Lower leg skin (tissue), 3 donors: ENCODE results near the gene TLE3.

Experiments used
- CTCF ChIP-seq, 3 donors: fragments of 450-650 bp; IDR thresholded peaks; one replicate each; pipeline ENCODE4 v1.5.1; 2016; ENCODE audit warnings: antibody characterized with exemption in 3 of 3, mild to moderate bottlenecking in 3 of 3, moderate library complexity in 2 of 3
- POLR2A ChIP-seq, 2 donors: fragments of 450-650 bp; IDR thresholded peaks; one replicate each; pipeline ENCODE4 v1.6.1; 2016 to 2017; ENCODE audit warnings: antibody characterized with exemption in 2 of 2, mild to moderate bottlenecking in 1 of 2, moderate library complexity in 1 of 2

GRCh38 chr15:70109531-70109930 lies 11.8 kb upstream of the TLE3 start:
- no peak for TF ChIP-seq CTCF (IDR thresholded peaks at IDR 0.05)
- no peak for TF ChIP-seq POLR2A (IDR thresholded peaks at IDR 0.05)
